Naive thymus-derived CD8-positive, alpha-beta T cell (primary cell): ENCODE data around the gene ST6GALNAC4. TPM values are rescaled to one million over a fixed set of nuclear protein-coding genes. Genes with fewer than 3 reads are reported as not detected.

ENCODE experiments used
- ATAC-seq, 2 donors: fragments of 150-1000 bp; cut with Tn5 transposase in 1 of 2; sonication (Bioruptor Pico), chemical (Tn5 transposase) in 1 of 2; 1 replicate in 1 of 2; 2 replicates in 1 of 2; pipeline ENCODE4 v1.10.0; 2021; ENCODE audit warnings: mild to moderate bottlenecking in 2 of 2, moderate library complexity in 2 of 2
- POLR2A ChIA-PET: fragments of 350-600 bp; sonication (Branson Sonifier 250); formaldehyde crosslinking; loops from one replicate; lab custom pipeline; 2021; ENCODE audit warnings: antibody characterized with exemption; lab: Charles Lee
- DNase-seq, 10 donors: peaks; one replicate each; pipeline versions ENCODE4 v3.0.0 to v3.0.0-alpha.2; 2020 to 2022
- H3K27ac Mint-ChIP-seq, 10 donors: one replicate each; pipeline ENCODE4 v1.8.0; 2020 to 2022; ENCODE audit warnings: mild to moderate bottlenecking in 10 of 10, mixed read lengths in 10 of 10, moderate library complexity in 4 of 10, inconsistent platforms in 1 of 10
- H3K27me3 Mint-ChIP-seq, 5 donors: one replicate each; pipeline ENCODE4 v1.8.0; 2021 to 2022; ENCODE audit warnings: mixed read lengths in 5 of 5
- H3K36me3 Mint-ChIP-seq, 3 donors: one replicate each; pipeline ENCODE4 v1.8.0; 2020 to 2022; ENCODE audit warnings: mixed read lengths in 3 of 3, mild to moderate bottlenecking in 2 of 3, inconsistent platforms in 1 of 3
- H3K4me1 Mint-ChIP-seq, 4 donors: one replicate each; pipeline ENCODE4 v1.8.0; 2021 to 2022; ENCODE audit warnings: mixed read lengths in 4 of 4
- H3K4me3 Mint-ChIP-seq, 10 donors: one replicate each; pipeline ENCODE4 v1.8.0; 2020 to 2022; ENCODE audit warnings: mild to moderate bottlenecking in 10 of 10, mixed read lengths in 10 of 10, moderate library complexity in 6 of 10, inconsistent platforms in 1 of 10
- H3K9me3 Mint-ChIP-seq, 9 donors: one replicate each; pipeline ENCODE4 v1.8.0; 2020 to 2022; ENCODE audit warnings: mixed read lengths in 9 of 9, mild to moderate bottlenecking in 3 of 9, inconsistent platforms in 1 of 9, moderate library complexity in 1 of 9
- polyA plus RNA-seq, 3 donors: library from polyadenylated mRNA; unstranded; fragments of 300-500 nt; fragmentation: Illumina TruSeq; gene quantifications; one replicate each; pipeline ENCODE4 v1.2.3, GENCODE V29; 2021
- total RNA-seq, 8 experiments: library from RNA in 2 of 8; stranded (reverse) in 2 of 8; gene quantifications; one replicate each; pipeline ENCODE4 v1.2.3 and lab custom pipeline; 2021 to 2026

The ST6GALNAC4 gene
- total and polyA plus RNA-seq, 5 experiments from 2014 or later: 19.8 to 47.5 (median 34.4) TPM

- Mint-ChIP-seq H3K27ac (peak overlapping the region; percentile 34 to 100 (median 94)), H3K9me3 (no peaks in the 10 kb centered on the region), H3K4me3 (peak overlapping the region in 9 of 10 donors; percentile 46 to 91 (median 74)), H3K36me3 (peaks cover 0 to 59% (median 7%) of the 10 kb centered on the region in 3 donors), H3K4me1 (peaks cover 64 to 96% (median 93%) of the 10 kb centered on the region in 4 donors), H3K27me3 (no peaks in the 10 kb centered on the region)
- no peak for DNase-seq
- ATAC-seq: no peak
- POLR2A ChIA-PET: interaction anchor here (36.1 to 67.4 kb wide), 3 partner anchors 7 to 70 kb away, joined by 737 to 2190 read pairs (median 2190); partner anchors contain the start of genes DPM2 and EEIG1
Measured at GRCh38 chr9:127958728-127959127, 41.9 kb upstream of the ST6GALNAC4 start.

GRCh38 chr9:127955294-127956015, 38.6 kb upstream of the ST6GALNAC4 start:
- H3K27ac Mint-ChIP-seq: peak overlapping the region; percentile 82 to 99 (median 93)
- peaks cover 51 to 93% (median 87%) of the 10 kb centered on the region in 4 donors for H3K4me1 Mint-ChIP-seq
- POLR2A ChIA-PET: interaction anchor here (1.0 to 67.4 kb wide), 11 partner anchors 11 to 173 kb away, joined by 3 to 2190 read pairs (median 5); partner anchors contain the start of genes DPM2, EEIG1, NAIF1 and PIP5KL1
- H3K27me3 Mint-ChIP-seq: no peaks in the 10 kb centered on the region
- H3K4me3 Mint-ChIP-seq: peak overlapping the region; percentile 71 to 93 (median 80)
- peak; percentile 79 to 89 for ATAC-seq
- DNase-seq: peak; percentile 56 to 86 (median 73)
- H3K9me3 Mint-ChIP-seq: no peaks in the 10 kb centered on the region
- H3K36me3 Mint-ChIP-seq: peaks cover 0 to 57% (median 0%) of the 10 kb centered on the region in 3 donors

- H3K4me1 Mint-ChIP-seq: peaks cover 51 to 93% (median 87%) of the 10 kb centered on the region in 4 donors
Measured at GRCh38 chr9:127954831-127955293, 38.0 kb upstream of the ST6GALNAC4 start.

GRCh38 chr9:127953768-127954505, 37.1 kb upstream of the ST6GALNAC4 start:
- H3K9me3 Mint-ChIP-seq: no peaks in the 10 kb centered on the region
- POLR2A ChIA-PET: interaction anchor here (1.1 to 67.4 kb wide), 8 partner anchors 12 to 174 kb away, joined by 3 to 2190 read pairs (median 10); partner anchors contain the start of genes DPM2, EEIG1, NAIF1 and PIP5KL1

More at GRCh38 chr9:127954831-127955293, 38.0 kb upstream of the ST6GALNAC4 start:
- Mint-ChIP-seq H3K27me3 (no peaks in the 10 kb centered on the region), H3K9me3 (no peaks in the 10 kb centered on the region), H3K27ac (peak overlapping the region; percentile 82 to 99 (median 93)), H3K36me3 (peaks cover 0 to 59% (median 4%) of the 10 kb centered on the region in 3 donors), H3K4me3 (peak overlapping the region; percentile 71 to 93 (median 80))
- ATAC-seq (peak in 1 of 2 donors; percentile 3), DNase-seq (no peak)
- POLR2A ChIA-PET: interaction anchor here (1.0 to 67.4 kb wide), 10 partner anchors 11 to 173 kb away, joined by 3 to 2190 read pairs (median 6); partner anchors contain the start of genes DPM2, EEIG1, NAIF1 and PIP5KL1

GRCh38 chr9:127953154-127953553, 36.3 kb upstream of the ST6GALNAC4 start:
- ATAC-seq: no peak
- POLR2A ChIA-PET: interaction anchor here (4.7 to 67.4 kb wide), 4 partner anchors 13 to 114 kb away, joined by 15 to 2190 read pairs (median 1464); partner anchors contain the start of genes DPM2, EEIG1, NAIF1 and SLC25A25
- Mint-ChIP-seq H3K9me3 (no peaks in the 10 kb centered on the region), H3K4me1 (peaks cover 44 to 92% (median 82%) of the 10 kb centered on the region in 4 donors), H3K36me3 (peaks cover 0 to 59% (median 4%) of the 10 kb centered on the region in 3 donors), H3K4me3 (peak overlapping the region; percentile 36 to 93 (median 80)), H3K27me3 (no peaks in the 10 kb centered on the region), H3K27ac (peak overlapping the region; percentile 74 to 99 (median 94))
- no peak for DNase-seq

More at GRCh38 chr9:127953768-127954505, 37.1 kb upstream of the ST6GALNAC4 start:
- H3K27ac Mint-ChIP-seq: peak overlapping the region; percentile 82 to 99 (median 94)
- peak; percentile 10 to 26 for ATAC-seq
- H3K36me3 Mint-ChIP-seq: peaks cover 0 to 56% (median 4%) of the 10 kb centered on the region in 3 donors
- peak overlapping the region; percentile 71 to 93 (median 80) for H3K4me3 Mint-ChIP-seq
- H3K27me3 Mint-ChIP-seq: no peaks in the 10 kb centered on the region
- H3K4me1 Mint-ChIP-seq: peaks cover 44 to 90% (median 82%) of the 10 kb centered on the region in 4 donors
- DNase-seq: no peak

GRCh38 chr9:127950513-127951289, 33.9 kb upstream of the ST6GALNAC4 start:
- DNase-seq (no peak), ATAC-seq (no peak)
- Mint-ChIP-seq H3K36me3 (peaks cover 0 to 77% (median 9%) of the 10 kb centered on the region in 3 donors), H3K4me3 (peak overlapping the region; percentile 31 to 84 (median 76)), H3K9me3 (no peaks in the 10 kb centered on the region), H3K4me1 (peaks cover 43 to 89% (median 75%) of the 10 kb centered on the region in 4 donors), H3K27me3 (no peaks in the 10 kb centered on the region), H3K27ac (peak overlapping the region; percentile 94 to 99 (median 96))
- POLR2A ChIA-PET: interaction anchor here (36.1 to 67.4 kb wide), 3 partner anchors 15 to 78 kb away, joined by 737 to 2190 read pairs (median 2190); partner anchors contain the start of genes DPM2 and EEIG1

- H3K27ac Mint-ChIP-seq: peak overlapping the region; percentile 94 to 99 (median 96)
- no peaks in the 10 kb centered on the region for H3K27me3 Mint-ChIP-seq
- DNase-seq (peak in 2 of 10 donors; percentile 42 to 45), ATAC-seq (peak; percentile 51 to 69)
- H3K4me3 Mint-ChIP-seq: peak overlapping the region; percentile 31 to 84 (median 76)
- peaks cover 35 to 86% (median 71%) of the 10 kb centered on the region in 4 donors for H3K4me1 Mint-ChIP-seq
- POLR2A ChIA-PET: interaction anchor here (0.7 to 67.4 kb wide), 5 partner anchors 16 to 101 kb away, joined by 4 to 2190 read pairs (median 737); partner anchors contain the start of genes DPM2 and EEIG1
- no peaks in the 10 kb centered on the region for H3K9me3 Mint-ChIP-seq
- peaks cover 0 to 81% (median 9%) of the 10 kb centered on the region in 3 donors for H3K36me3 Mint-ChIP-seq
Measured at GRCh38 chr9:127949827-127950512, 33.1 kb upstream of the ST6GALNAC4 start.

- peak overlapping the region in 5 of 10 donors; percentile 36 to 50 (median 42) for H3K4me3 Mint-ChIP-seq
- no peaks in the 10 kb centered on the region for H3K27me3 Mint-ChIP-seq
- H3K36me3 Mint-ChIP-seq: peaks cover 0 to 89% (median 15%) of the 10 kb centered on the region in 3 donors
- POLR2A ChIA-PET: interaction anchor here (0.7 to 67.4 kb wide), 6 partner anchors 11 to 159 kb away, joined by 3 to 2190 read pairs (median 4); partner anchors contain the start of genes DPM2 and EEIG1
- DNase-seq (no peak), ATAC-seq (no peak)
- H3K27ac Mint-ChIP-seq: peak overlapping the region; percentile 77 to 98 (median 94)
- peaks cover 29 to 84% (median 66%) of the 10 kb centered on the region in 4 donors for H3K4me1 Mint-ChIP-seq
- H3K9me3 Mint-ChIP-seq: no peaks in the 10 kb centered on the region
Measured at GRCh38 chr9:127947841-127948710, 31.2 kb upstream of the ST6GALNAC4 start.

- DNase-seq: no peak
- H3K27me3 Mint-ChIP-seq: no peaks in the 10 kb centered on the region
- ATAC-seq: no peak
- peaks cover 0 to 92% (median 17%) of the 10 kb centered on the region in 3 donors for H3K36me3 Mint-ChIP-seq
- H3K4me3 Mint-ChIP-seq: peak overlapping the region in 1 of 10 donors; percentile 45
- H3K4me1 Mint-ChIP-seq: peaks cover 32 to 85% (median 66%) of the 10 kb centered on the region in 4 donors
- H3K9me3 Mint-ChIP-seq: no peaks in the 10 kb centered on the region
- H3K27ac Mint-ChIP-seq: peak overlapping the region; percentile 48 to 97 (median 88)
- POLR2A ChIA-PET: interaction anchor here (1.2 to 67.4 kb wide), 3 partner anchors 33 to 120 kb away, joined by 4 to 2190 read pairs (median 737); partner anchors contain the start of genes EEIG1 and NAIF1
Measured at GRCh38 chr9:127946728-127947127, 29.9 kb upstream of the ST6GALNAC4 start.
